Tracheal epithelial cell (primary cell): ENCODE measurements around the gene SNCAIP. TPM values are rescaled to one million over a fixed set of nuclear protein-coding genes. Genes with fewer than 3 reads are reported as not detected.

Experiments used
- total RNA-seq: library from RNA; depleted of rRNA; stranded (reverse); fragments of >200 nt; gene quantifications from 2 replicates; pipeline ENCODE4 v1.2.1, GENCODE V29; 2014

SNCAIP gene
- under 0.01 TPM in 1 of 2 replicates, not detected in the other for total RNA-seq

GRCh38 chr5:122311961-122312590 is at the start of gene SNCAIP:
Gene SNCAIP, plus strand, starts transcription at chr5:122312237. Its CDS starts 78,898 bp downstream, at chr5:122391135.

Other genes starting within 250 kb of the SNCAIP start
- gene LOX, start 234.0 kb upstream of the SNCAIP start, total RNA-seq: 1.1 and 13.5 TPM in 2 replicates
- gene ZNF474, start 182.7 kb upstream of the SNCAIP start, total RNA-seq: not detected in 2 replicates